Measurements from ENCODE around the gene CHRM4.
"Not testable (repeated sequence)": the region's sequence is repeated elsewhere in the genome, so short reads cannot be mapped to it uniquely, and the experiment has no call there.

Gene CHRM4

GRCh38 chr11:46374815-46375214, 16.8 kb downstream of the CHRM4 start:
- 94 to 98% methylated on average over 14 to 15 of the region's 15 CpGs for WGBS, 2 experiments (ENCODE audit: insufficient coverage in 2 of 2)
- Histone ChIP-seq H3K4me1 (ENCODE audit: control insufficient read depth, insufficient read depth, low read length, poor library complexity, severe bottlenecking) (peaks cover 4% of the 10 kb centered on the region), H3K36me3 (ENCODE audit: control insufficient read depth, insufficient read depth, low read length) (peaks cover 77% of the 10 kb centered on the region), H3K27ac (ENCODE audit: low read depth, low read length, severe bottlenecking) (no peak overlapping the region), H3K4me3 (ENCODE audit: extremely low read depth, insufficient read depth, low read length, poor library complexity, severe bottlenecking) (no peak overlapping the region), H3K9me3 (ENCODE audit: control insufficient read depth, low read length) (no peaks in the 10 kb centered on the region)

- peaks cover 80% of the 10 kb centered on the region for H3K36me3 ChIP-seq (ENCODE audit: control insufficient read depth, insufficient read depth, low read length)
- no peak overlapping the region for H3K27ac ChIP-seq (ENCODE audit: low read depth, low read length, severe bottlenecking)
- no peaks in the 10 kb centered on the region for H3K9me3 ChIP-seq (ENCODE audit: control insufficient read depth, low read length)
- no peak overlapping the region for H3K4me3 ChIP-seq (ENCODE audit: extremely low read depth, insufficient read depth, low read length, poor library complexity, severe bottlenecking)
- peaks cover 11% of the 10 kb centered on the region for H3K4me1 ChIP-seq (ENCODE audit: control insufficient read depth, insufficient read depth, low read length, poor library complexity, severe bottlenecking)
- WGBS, 2 experiments (ENCODE audit: insufficient coverage in 2 of 2): 95% methylated on average over 28 of the region's 30 CpGs
Observed at GRCh38 chr11:46373787-46374740, 17.5 kb downstream of the CHRM4 start.

- Histone ChIP-seq H3K4me1 (ENCODE audit: control insufficient read depth, insufficient read depth, low read length, poor library complexity, severe bottlenecking) (peaks cover 12% of the 10 kb centered on the region), H3K36me3 (ENCODE audit: control insufficient read depth, insufficient read depth, low read length) (peaks cover 81% of the 10 kb centered on the region)
- not testable (repeated sequence) for H3K9me3 ChIP-seq (ENCODE audit: control insufficient read depth, low read length); H3K4me3 ChIP-seq (ENCODE audit: extremely low read depth, insufficient read depth, low read length, poor library complexity, severe bottlenecking); H3K27ac ChIP-seq (ENCODE audit: low read depth, low read length, severe bottlenecking)
- 94 to 98% methylated on average over 9 to 13 of the region's 15 CpGs for WGBS, 2 experiments (ENCODE audit: insufficient coverage in 2 of 2)
Observed at GRCh38 chr11:46372501-46372900, 19.1 kb downstream of the CHRM4 start.

- H3K9me3 ChIP-seq (ENCODE audit: control insufficient read depth, low read length): no peaks in the 10 kb centered on the region
- H3K4me1 ChIP-seq (ENCODE audit: control insufficient read depth, insufficient read depth, low read length, poor library complexity, severe bottlenecking): peaks cover 12% of the 10 kb centered on the region
- 87% methylated on average over 9 of the region's 10 CpGs for WGBS, 2 experiments (ENCODE audit: insufficient coverage in 2 of 2)
- no peak overlapping the region for H3K27ac ChIP-seq (ENCODE audit: low read depth, low read length, severe bottlenecking)
- H3K36me3 ChIP-seq (ENCODE audit: control insufficient read depth, insufficient read depth, low read length): peaks cover 77% of the 10 kb centered on the region
- no peak overlapping the region for H3K4me3 ChIP-seq (ENCODE audit: extremely low read depth, insufficient read depth, low read length, poor library complexity, severe bottlenecking)
Observed at GRCh38 chr11:46372086-46372485, 19.5 kb downstream of the CHRM4 start.

- WGBS, 2 experiments (ENCODE audit: insufficient coverage in 2 of 2): 94 to 97% methylated on average over 18 to 19 of the region's 19 CpGs
- Histone ChIP-seq H3K4me1 (ENCODE audit: control insufficient read depth, insufficient read depth, low read length, poor library complexity, severe bottlenecking) (peaks cover 12% of the 10 kb centered on the region), H3K36me3 (ENCODE audit: control insufficient read depth, insufficient read depth, low read length) (peaks cover 69% of the 10 kb centered on the region)
- H3K4me3 ChIP-seq (ENCODE audit: extremely low read depth, insufficient read depth, low read length, poor library complexity, severe bottlenecking); H3K27ac ChIP-seq (ENCODE audit: low read depth, low read length, severe bottlenecking); H3K9me3 ChIP-seq (ENCODE audit: control insufficient read depth, low read length): not testable (repeated sequence)
Observed at GRCh38 chr11:46371262-46371661, 20.3 kb downstream of the CHRM4 start.

- Histone ChIP-seq H3K9me3 (ENCODE audit: control insufficient read depth, low read length) (no peaks in the 10 kb centered on the region), H3K4me3 (ENCODE audit: extremely low read depth, insufficient read depth, low read length, poor library complexity, severe bottlenecking) (no peak overlapping the region), H3K27ac (ENCODE audit: low read depth, low read length, severe bottlenecking) (no peak overlapping the region), H3K4me1 (ENCODE audit: control insufficient read depth, insufficient read depth, low read length, poor library complexity, severe bottlenecking) (peaks cover 12% of the 10 kb centered on the region), H3K36me3 (ENCODE audit: control insufficient read depth, insufficient read depth, low read length) (peaks cover 58% of the 10 kb centered on the region)
- WGBS, 2 experiments (ENCODE audit: insufficient coverage in 2 of 2): 94 to 95% methylated on average over 13 of the region's 13 CpGs
Observed at GRCh38 chr11:46370253-46370652, 21.3 kb downstream of the CHRM4 start.

- no peak overlapping the region for H3K4me3 ChIP-seq (ENCODE audit: extremely low read depth, insufficient read depth, low read length, poor library complexity, severe bottlenecking)
- WGBS, 2 experiments (ENCODE audit: insufficient coverage in 2 of 2): 55 to 57% methylated on average over 22 to 24 of the region's 25 CpGs
- H3K27ac ChIP-seq (ENCODE audit: low read depth, low read length, severe bottlenecking): peak overlapping the region; percentile 53
- H3K9me3 ChIP-seq (ENCODE audit: control insufficient read depth, low read length): no peaks in the 10 kb centered on the region
- peaks cover 55% of the 10 kb centered on the region for H3K36me3 ChIP-seq (ENCODE audit: control insufficient read depth, insufficient read depth, low read length)
- peaks cover 12% of the 10 kb centered on the region for H3K4me1 ChIP-seq (ENCODE audit: control insufficient read depth, insufficient read depth, low read length, poor library complexity, severe bottlenecking)
Observed at GRCh38 chr11:46369458-46370152, 22.0 kb downstream of the CHRM4 start.

- Histone ChIP-seq H3K4me3 (ENCODE audit: extremely low read depth, insufficient read depth, low read length, poor library complexity, severe bottlenecking) (no peak overlapping the region), H3K4me1 (ENCODE audit: control insufficient read depth, insufficient read depth, low read length, poor library complexity, severe bottlenecking) (peaks cover 24% of the 10 kb centered on the region), H3K27ac (ENCODE audit: low read depth, low read length, severe bottlenecking) (no peak overlapping the region), H3K36me3 (ENCODE audit: control insufficient read depth, insufficient read depth, low read length) (peaks cover 49% of the 10 kb centered on the region), H3K9me3 (ENCODE audit: control insufficient read depth, low read length) (no peaks in the 10 kb centered on the region)
- 92 to 97% methylated on average over 11 of the region's 12 CpGs for WGBS, 2 experiments (ENCODE audit: insufficient coverage in 2 of 2)
Observed at GRCh38 chr11:46367916-46368267, 23.7 kb downstream of the CHRM4 start.

- Histone ChIP-seq H3K4me3 (ENCODE audit: extremely low read depth, insufficient read depth, low read length, poor library complexity, severe bottlenecking) (no peak overlapping the region), H3K9me3 (ENCODE audit: control insufficient read depth, low read length) (no peaks in the 10 kb centered on the region), H3K36me3 (ENCODE audit: control insufficient read depth, insufficient read depth, low read length) (peaks cover 45% of the 10 kb centered on the region), H3K27ac (ENCODE audit: low read depth, low read length, severe bottlenecking) (peak overlapping the region; percentile 23), H3K4me1 (ENCODE audit: control insufficient read depth, insufficient read depth, low read length, poor library complexity, severe bottlenecking) (peaks cover 29% of the 10 kb centered on the region)
- 35 to 56% methylated on average over 19 to 23 of the region's 32 CpGs for WGBS, 2 experiments (ENCODE audit: insufficient coverage in 2 of 2)
Observed at GRCh38 chr11:46367244-46367915, 24.2 kb downstream of the CHRM4 start.

GRCh38 chr11:46366661-46367161, 24.9 kb downstream of the CHRM4 start:
- Histone ChIP-seq H3K4me1 (ENCODE audit: control insufficient read depth, insufficient read depth, low read length, poor library complexity, severe bottlenecking) (peaks cover 36% of the 10 kb centered on the region), H3K4me3 (ENCODE audit: extremely low read depth, insufficient read depth, low read length, poor library complexity, severe bottlenecking) (no peak overlapping the region), H3K27ac (ENCODE audit: low read depth, low read length, severe bottlenecking) (no peak overlapping the region), H3K36me3 (ENCODE audit: control insufficient read depth, insufficient read depth, low read length) (peaks cover 41% of the 10 kb centered on the region), H3K9me3 (ENCODE audit: control insufficient read depth, low read length) (no peaks in the 10 kb centered on the region)
- WGBS, 2 experiments (ENCODE audit: insufficient coverage in 2 of 2): 96 to 97% methylated on average over 28 to 30 of the region's 31 CpGs

Measured in mesodermal cell (in vitro differentiated cells).